Measurements from ENCODE around the gene SERPINA10. TPM values are rescaled to one million over a fixed set of nuclear protein-coding genes. Genes with fewer than 3 reads are reported as not detected.
A peak's percentile ranks its signal among the peaks of the same experiment; 100 is the strongest.

The SERPINA10 gene
- total and polyA plus RNA-seq, 2 of the 13 experiments (the other 11 are each of a cell fraction or from before 2014, with no cell fraction given) = 20.1 to 20.2 TPM

DNA sequence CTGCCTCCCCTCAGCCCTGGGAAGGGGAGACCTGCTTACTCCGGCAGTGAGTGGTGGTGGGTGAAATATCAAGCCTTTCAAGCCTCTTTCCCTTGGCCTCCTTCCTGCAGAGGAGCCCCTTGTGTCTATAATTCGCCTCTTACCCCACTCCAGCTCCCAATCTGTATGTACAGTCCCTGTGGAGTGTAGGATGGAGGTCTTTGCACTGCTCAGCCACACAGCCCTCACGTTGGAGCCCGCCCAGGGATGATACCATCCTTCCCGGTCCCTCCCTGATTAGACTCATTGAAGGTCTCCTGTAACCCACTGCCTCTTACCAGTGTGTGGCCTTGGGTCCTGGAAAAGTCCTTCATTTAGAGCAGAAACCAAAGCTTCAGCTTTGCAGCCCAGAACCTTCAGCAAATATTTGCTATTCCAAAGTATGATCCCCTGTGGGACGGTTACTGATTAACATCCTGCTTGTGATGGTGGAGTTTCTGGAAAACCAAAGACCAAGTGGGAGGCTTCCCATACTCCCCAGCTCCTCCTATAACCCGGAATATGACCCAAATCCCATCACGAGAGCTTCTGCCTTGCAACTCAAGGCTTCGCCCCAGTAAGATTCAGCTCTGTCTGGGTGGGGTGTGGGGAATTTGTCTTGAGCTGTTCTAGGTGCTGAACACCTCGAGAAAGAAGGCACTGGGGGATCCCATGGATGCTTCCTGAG lies at the start of gene SERPINA10 (continued):
- TF ChIP-seq, protein P1, sequence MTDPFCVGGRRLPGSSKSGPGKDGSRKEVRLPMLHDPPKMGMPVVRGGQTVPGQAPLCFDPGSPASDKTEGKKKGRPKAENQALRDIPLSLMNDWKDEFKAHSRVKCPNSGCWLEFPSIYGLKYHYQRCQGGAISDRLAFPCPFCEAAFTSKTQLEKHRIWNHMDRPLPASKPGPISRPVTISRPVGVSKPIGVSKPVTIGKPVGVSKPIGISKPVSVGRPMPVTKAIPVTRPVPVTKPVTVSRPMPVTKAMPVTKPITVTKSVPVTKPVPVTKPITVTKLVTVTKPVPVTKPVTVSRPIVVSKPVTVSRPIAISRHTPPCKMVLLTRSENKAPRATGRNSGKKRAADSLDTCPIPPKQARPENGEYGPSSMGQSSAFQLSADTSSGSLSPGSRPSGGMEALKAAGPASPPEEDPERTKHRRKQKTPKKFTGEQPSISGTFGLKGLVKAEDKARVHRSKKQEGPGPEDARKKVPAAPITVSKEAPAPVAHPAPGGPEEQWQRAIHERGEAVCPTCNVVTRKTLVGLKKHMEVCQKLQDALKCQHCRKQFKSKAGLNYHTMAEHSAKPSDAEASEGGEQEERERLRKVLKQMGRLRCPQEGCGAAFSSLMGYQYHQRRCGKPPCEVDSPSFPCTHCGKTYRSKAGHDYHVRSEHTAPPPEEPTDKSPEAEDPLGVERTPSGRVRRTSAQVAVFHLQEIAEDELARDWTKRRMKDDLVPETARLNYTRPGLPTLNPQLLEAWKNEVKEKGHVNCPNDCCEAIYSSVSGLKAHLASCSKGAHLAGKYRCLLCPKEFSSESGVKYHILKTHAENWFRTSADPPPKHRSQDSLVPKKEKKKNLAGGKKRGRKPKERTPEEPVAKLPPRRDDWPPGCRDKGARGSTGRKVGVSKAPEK (CRISPR knock-in tag; IDR thresholded peaks at IDR 0.05; ENCODE audit: borderline replicate concordance) = no peak
- TF ChIP-seq CENPBD1 (CRISPR knock-in tag; IDR thresholded peaks at IDR 0.05; ENCODE audit: borderline replicate concordance, low read depth) (no peak), ZMYM2 (CRISPR knock-in tag; IDR thresholded peaks at IDR 0.05) (no peak), PCBP2 (optimal IDR thresholded peaks at IDR 0.05; ENCODE audit: low read depth, low read length, poor library complexity, severe bottlenecking) (no peak), ZNF749 (CRISPR knock-in tag; IDR thresholded peaks at IDR 0.05; ENCODE audit: borderline replicate concordance) (peak; percentile 24; the same call in 1 of the 2 replicates), ZNF816 (CRISPR knock-in tag; IDR thresholded peaks at IDR 0.05; ENCODE audit: borderline replicate concordance) (0 out of 2 replicates have a peak, but pooled peaks have one; percentile 58), ZNF781 (CRISPR knock-in tag; IDR thresholded peaks at IDR 0.05; ENCODE audit: borderline replicate concordance, not compliant biosample characterization) (no peak), MAFF (IDR thresholded peaks at IDR 0.05; ENCODE audit: low read depth, low read length) (no peak), SAFB2 (CRISPR knock-in tag; IDR thresholded peaks at IDR 0.05; ENCODE audit: borderline replicate concordance, low read depth) (no peak), ZNF264 (CRISPR knock-in tag; IDR thresholded peaks at IDR 0.05) (peak; percentile 78), SMAD9 (CRISPR knock-in tag; IDR thresholded peaks at IDR 0.05) (no peak), ZBTB42 (CRISPR knock-in tag; IDR thresholded peaks at IDR 0.05) (no peak), RARA (CRISPR knock-in tag; IDR thresholded peaks at IDR 0.05) (peak; percentile 62), ZNF20 (CRISPR knock-in tag; IDR thresholded peaks at IDR 0.05) (no peak)
- TF ChIP-seq, protein P2, sequence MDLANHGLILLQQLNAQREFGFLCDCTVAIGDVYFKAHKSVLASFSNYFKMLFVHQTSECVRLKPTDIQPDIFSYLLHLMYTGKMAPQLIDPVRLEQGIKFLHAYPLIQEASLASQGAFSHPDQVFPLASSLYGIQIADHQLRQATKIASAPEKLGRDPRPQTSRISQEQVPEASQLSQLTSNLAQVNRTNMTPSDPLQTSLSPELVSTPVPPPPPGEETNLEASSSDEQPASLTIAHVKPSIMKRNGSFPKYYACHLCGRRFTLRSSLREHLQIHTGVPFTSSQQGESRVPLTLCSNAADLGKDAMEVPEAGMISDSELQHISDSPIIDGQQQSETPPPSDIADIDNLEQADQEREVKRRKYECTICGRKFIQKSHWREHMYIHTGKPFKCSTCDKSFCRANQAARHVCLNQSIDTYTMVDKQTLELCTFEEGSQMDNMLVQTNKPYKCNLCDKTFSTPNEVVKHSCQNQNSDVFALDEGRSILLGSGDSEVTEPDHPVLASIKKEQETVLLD (CRISPR knock-in tag; IDR thresholded peaks at IDR 0.05; ENCODE audit: low read depth) = no peak
- TF ChIP-seq, protein P3, sequence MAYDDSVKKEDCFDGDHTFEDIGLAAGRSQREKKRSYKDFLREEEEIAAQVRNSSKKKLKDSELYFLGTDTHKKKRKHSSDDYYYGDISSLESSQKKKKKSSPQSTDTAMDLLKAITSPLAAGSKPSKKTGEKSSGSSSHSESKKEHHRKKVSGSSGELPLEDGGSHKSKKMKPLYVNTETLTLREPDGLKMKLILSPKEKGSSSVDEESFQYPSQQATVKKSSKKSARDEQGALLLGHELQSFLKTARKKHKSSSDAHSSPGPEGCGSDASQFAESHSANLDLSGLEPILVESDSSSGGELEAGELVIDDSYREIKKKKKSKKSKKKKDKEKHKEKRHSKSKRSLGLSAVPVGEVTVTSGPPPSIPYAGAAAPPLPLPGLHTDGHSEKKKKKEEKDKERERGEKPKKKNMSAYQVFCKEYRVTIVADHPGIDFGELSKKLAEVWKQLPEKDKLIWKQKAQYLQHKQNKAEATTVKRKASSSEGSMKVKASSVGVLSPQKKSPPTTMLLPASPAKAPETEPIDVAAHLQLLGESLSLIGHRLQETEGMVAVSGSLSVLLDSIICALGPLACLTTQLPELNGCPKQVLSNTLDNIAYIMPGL (CRISPR knock-in tag; IDR thresholded peaks at IDR 0.05; ENCODE audit: borderline replicate concordance in 1 of 2, low read depth in 1 of 2) = peak in 1 of 2 experiments; percentile 81; a peak in 3 of 4 replicates
- TF ChIP-seq, protein P4, sequence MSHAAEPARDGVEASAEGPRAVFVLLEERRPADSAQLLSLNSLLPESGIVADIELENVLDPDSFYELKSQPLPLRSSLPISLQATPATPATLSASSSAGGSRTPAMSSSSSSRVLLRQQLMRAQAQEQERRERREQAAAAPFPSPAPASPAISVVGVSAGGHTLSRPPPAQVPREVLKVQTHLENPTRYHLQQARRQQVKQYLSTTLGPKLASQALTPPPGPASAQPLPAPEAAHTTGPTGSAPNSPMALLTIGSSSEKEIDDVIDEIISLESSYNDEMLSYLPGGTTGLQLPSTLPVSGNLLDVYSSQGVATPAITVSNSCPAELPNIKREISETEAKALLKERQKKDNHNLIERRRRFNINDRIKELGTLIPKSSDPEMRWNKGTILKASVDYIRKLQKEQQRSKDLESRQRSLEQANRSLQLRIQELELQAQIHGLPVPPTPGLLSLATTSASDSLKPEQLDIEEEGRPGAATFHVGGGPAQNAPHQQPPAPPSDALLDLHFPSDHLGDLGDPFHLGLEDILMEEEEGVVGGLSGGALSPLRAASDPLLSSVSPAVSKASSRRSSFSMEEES (CRISPR knock-in tag; IDR thresholded peaks at IDR 0.05) = peak; percentile 78; the same call in 1 of the 2 replicates

Data from HepG2 (cell line).